NCI-H2081 (cell line): ENCODE results near the gene CREG2.
"Not testable (repeated sequence)": the region's sequence is repeated elsewhere in the genome, so short reads cannot be mapped to it uniquely, and the experiment has no call there.

ENCODE experiments used
- DNase-seq, 2 experiments: peaks; one replicate each; lab custom pipeline; 2025; lab: John Stamatoyannopoulos, UW

The CREG2 gene

GRCh38 chr2:101374821-101375561 lies 12.3 kb downstream of the CREG2 start:
- DNase-seq, result no peak

GRCh38 chr2:101372792-101373191 lies 14.5 kb downstream of the CREG2 start:
- DNase-seq, result no peak

DNA sequence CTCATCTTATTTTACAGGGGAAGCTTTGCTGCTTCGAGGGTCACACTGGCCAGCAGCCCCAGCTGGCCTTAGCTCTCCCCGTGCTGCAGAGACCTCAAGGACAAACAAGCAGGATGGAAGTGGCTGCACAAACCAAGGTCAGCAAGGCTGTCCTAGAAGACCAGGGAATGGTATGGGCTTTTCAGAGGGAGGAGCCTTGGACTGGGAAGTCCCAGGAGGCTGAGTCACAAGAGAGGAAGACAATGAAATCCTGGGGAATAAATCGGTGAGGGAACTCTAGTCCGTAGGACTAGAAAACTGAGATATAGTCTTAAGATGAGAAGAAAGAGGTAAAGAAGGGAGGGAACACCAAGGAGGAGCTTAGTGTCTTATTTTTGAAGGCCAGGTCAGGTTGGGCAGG lies 15.7 kb downstream of the CREG2 start:
- DNase-seq, result no peak

- no peak for DNase-seq
Observed at GRCh38 chr2:101369100-101369499, 18.2 kb downstream of the CREG2 start.

- no peak for DNase-seq
Observed at GRCh38 chr2:101368376-101368775, 18.9 kb downstream of the CREG2 start.

- DNase-seq, result no peak
Observed at GRCh38 chr2:101367508-101367907, 19.8 kb downstream of the CREG2 start.

DNA sequence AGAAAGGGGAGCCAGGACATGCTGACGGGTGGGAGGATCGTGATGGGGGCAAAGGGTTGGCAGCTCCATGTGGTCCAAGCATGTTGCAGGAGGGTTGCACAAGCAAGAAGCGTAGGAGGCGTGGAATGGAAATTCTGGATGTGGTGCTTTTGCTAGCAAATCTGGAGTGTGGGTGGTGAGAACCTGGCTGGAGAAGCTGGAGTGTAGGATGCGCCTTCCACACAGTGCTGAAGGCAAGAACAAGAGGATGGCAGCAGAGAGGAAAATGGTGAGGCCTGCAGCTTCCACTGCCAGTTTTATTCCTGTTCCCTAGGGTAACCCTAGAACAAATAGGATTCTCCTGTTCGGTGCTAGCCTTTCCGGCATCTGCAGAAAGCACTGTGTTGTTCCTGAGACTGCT lies 22.4 kb downstream of the CREG2 start:
- DNase-seq, result no peak

DNA sequence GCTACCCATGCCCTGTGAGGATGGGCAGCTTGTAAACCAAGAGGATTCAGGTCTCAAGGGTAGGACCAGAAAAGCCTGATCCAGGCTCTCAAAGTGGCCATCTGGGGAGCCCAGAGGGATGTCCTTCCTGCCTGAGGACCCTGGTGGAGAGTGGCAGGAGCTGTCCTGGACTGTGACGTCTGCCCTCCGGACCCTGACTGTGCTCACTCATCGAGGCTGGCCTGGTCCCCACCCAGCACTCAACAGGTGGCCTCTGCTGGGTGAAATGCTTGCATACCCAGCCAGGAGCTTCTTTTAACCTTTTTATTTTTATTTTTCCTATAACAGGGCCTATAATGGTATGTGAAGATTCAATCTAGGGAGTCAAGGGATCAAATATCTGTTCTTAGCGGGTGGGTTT lies 24.5 kb downstream of the CREG2 start:
- no peak for DNase-seq

DNA sequence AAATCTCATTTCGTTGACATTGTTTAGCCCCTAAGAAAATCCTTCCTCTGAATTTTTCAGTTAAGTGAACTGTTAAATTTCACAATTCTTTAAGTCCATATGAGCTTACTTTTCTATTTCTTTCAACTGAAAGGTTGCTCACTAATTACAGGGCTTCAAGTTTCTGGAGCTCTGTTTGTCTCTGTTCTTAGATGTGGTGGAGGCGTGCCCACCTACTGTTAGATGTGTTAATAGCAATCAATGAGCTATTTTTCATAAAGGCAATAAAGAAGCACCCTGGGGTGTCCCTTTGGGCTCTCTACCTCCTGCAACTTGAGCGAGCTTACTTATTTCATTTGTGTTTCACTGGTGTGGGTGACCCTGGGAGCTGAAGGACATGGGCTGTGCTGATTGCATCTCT lies 25.0 kb downstream of the CREG2 start:
- no peak for DNase-seq

DNA sequence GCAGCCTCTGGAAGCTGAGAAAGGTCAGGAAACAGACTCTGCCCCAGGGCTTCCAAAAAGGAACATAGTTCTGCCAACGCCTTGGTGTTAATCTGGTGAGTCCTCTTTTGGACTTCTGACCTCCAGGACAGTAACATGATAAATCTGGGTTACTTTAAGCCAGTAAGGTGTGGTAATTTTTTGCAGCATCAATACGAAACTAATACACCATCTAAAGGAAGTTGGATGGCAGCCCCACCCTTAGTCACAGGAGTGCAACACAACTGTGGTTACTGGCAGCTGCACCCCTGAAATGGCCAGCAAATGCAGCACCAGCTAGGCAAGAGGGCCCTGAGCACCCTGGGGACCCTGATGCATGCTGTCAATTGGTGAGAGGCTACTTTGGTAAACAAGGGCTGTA lies 25.8 kb downstream of the CREG2 start:
- DNase-seq, result no peak

- DNase-seq, result no peak
Observed at GRCh38 chr2:101361121-101361520, 26.2 kb downstream of the CREG2 start.

GRCh38 chr2:101360232-101360631 lies 27.1 kb downstream of the CREG2 start:
- DNase-seq, result no peak

- no peak for DNase-seq
Observed at GRCh38 chr2:101359410-101359954, 27.8 kb downstream of the CREG2 start.

GRCh38 chr2:101357376-101357775 lies 29.9 kb downstream of the CREG2 start:
- no peak for DNase-seq

GRCh38 chr2:101356521-101356920 lies 30.8 kb downstream of the CREG2 start:
- no peak for DNase-seq

DNA sequence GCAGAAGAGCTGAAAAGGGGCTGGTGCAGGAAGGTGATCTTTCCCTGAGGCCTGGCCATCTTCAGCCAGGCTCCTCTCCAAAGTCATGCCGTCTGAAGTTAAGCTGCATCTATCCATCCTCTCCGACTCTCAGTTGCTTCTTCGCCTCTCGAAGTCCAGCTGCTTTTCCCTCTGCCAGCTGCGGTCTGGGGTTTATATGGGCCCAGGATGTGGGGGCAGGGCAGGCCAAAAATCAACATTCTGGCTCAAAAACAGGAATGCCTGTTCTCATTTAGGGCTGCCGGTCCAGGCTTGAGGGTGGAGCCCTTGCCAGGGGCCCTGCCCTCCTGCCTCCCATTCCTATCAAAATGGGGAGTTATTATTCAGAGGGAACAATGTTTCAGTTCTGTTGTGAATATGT lies 31.2 kb downstream of the CREG2 start:
- no peak for DNase-seq

GRCh38 chr2:101355401-101356054 lies 31.8 kb downstream of the CREG2 start:
- DNase-seq, result no peak

DNA sequence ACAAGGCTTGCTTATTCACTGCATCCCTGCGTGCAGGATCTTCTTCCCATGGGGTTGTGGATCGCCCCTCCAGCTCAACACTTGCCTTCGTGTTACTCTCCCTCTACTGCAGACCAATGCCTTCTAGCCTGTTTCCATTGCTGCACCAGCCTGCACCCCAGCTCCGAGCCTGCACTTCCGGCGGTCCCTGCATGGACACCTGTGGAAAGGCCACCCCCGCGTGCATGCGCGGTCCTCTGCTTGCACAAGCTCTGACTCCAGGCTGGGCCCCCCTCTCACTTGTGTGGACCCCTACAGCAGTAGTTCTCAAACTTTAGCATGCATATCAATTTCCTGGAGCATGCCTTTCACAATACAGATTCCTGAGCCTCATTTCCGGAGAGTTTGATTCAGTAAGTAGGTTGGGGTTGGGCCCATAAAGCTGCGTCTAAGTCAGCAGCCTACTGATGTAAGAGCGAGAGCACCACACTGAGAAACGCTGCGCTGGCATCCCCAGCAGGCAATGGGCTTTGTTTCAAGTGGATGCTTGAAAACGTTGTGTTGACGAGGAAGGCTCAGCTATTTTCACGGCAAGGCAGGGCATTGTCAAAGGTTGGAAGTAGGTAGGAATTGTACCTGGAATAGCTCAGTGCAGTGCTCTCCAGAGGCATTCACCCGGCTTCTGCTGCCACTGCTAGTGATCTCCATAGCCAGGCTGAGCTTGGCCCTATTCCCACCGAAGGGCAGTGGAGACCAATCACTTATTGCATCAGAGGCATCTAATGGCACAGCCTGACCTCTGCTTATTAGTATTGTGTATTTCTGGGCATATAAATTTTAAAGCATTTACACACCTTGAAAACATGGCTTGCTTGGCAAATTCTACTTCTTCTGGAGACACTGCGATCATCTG lies 32.6 kb downstream of the CREG2 start:
- no peak for DNase-seq

DNA sequence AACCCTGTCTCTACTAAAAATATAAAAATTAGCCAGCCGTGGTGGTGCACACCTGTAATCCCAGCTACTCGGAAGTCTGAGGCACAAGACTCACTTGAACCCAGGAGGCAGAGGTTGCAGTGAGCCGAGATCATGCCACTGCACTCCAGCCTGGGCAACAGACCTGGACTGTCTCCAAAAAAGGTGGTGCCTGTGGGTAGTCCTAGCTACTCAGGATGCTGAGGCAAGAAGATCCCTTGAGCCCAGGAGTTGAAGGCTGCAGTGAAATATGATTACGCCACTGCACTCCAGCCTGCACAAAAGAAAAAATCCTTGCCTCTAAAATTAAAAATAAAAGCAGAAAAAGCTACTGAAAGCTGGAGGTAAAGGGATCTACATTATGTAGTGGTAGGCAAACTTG lies 34.7 kb downstream of the CREG2 start:
- not testable (repeated sequence) for DNase-seq

- no peak for DNase-seq
Observed at GRCh38 chr2:101351207-101351606, 36.1 kb downstream of the CREG2 start.

GRCh38 chr2:101349893-101350662 lies 37.2 kb downstream of the CREG2 start:
- no peak for DNase-seq

- no peak for DNase-seq
Observed at GRCh38 chr2:101348883-101349282, 38.4 kb downstream of the CREG2 start.
